Measurements from ENCODE around the gene RNF125. TPM values are rescaled to one million over a fixed set of nuclear protein-coding genes. Genes with fewer than 3 reads are reported as not detected.

RNF125 gene
- total RNA-seq = 10 to 100 TPM in 1 of 3 donors, 1 to 10 TPM in 2; 7.5 to 18.7 (median 8.9) TPM
- long read RNA-seq, donor 1, full-length matches to known transcripts = 10 of 13 reads
- long read RNA-seq, donor 1, partial matches to known transcripts = 1 of 13 reads
- long read RNA-seq, donor 1, other reads (novel, unspliced or antisense) = 2 of 13 reads
- long read RNA-seq, donor 2, full-length matches to known transcripts = 15 of 16 reads
- long read RNA-seq, donor 2, partial matches to known transcripts = 0 of 16 reads
- long read RNA-seq, donor 2, other reads (novel, unspliced or antisense) = 1 of 16 reads

GRCh38 chr18:32018331-32019250, at the start of gene RNF125:
Gene RNF125 (plus strand): TSS chr18:32018825. CDS start chr18:32018864, 39 bp downstream.
- intact Hi-C loops (cut with DNase I, micrococcal nuclease) = no loop called here
- Histone ChIP-seq H3K4me1 (ENCODE audit: low read depth) (peaks cover 11% of the 10 kb centered on the region), H3K9me3 (no peaks in the 10 kb centered on the region), H3K4me3 (peak within 1 kb of the TSS; percentile 33), H3K36me3 (ENCODE audit: low read depth) (no peaks in the 10 kb centered on the region)
- no peak for TF ChIP-seq CTCF (IDR thresholded peaks at IDR 0.05)
- DNase-seq = peak; percentile 84 to 91 (median 89)
- ATAC-seq = peak; percentile 88

- Histone ChIP-seq H3K36me3 (ENCODE audit: low read depth) (no peaks in the 10 kb centered on the region), H3K9me3 (peaks cover 20% of the 10 kb centered on the region), H3K4me3 (no peak overlapping the region), H3K4me1 (ENCODE audit: low read depth) (no peaks in the 10 kb centered on the region)
- ATAC-seq = no peak
- no peak for DNase-seq
- no peak for TF ChIP-seq CTCF (IDR thresholded peaks at IDR 0.05)
- intact Hi-C loops (cut with DNase I, micrococcal nuclease) = loop anchor here in 1 of 2 donors (10.0 kb wide), 1 partner anchor 416 kb away; no protein-coding TSS in a partner anchor
Observed at GRCh38 chr18:31970617-31971016, 48.0 kb upstream of the RNF125 start.

- no peaks in the 10 kb centered on the region for H3K36me3 ChIP-seq (ENCODE audit: low read depth)
- no peak overlapping the region for H3K4me3 ChIP-seq
- no peak for ATAC-seq
- H3K4me1 ChIP-seq (ENCODE audit: low read depth) = no peaks in the 10 kb centered on the region
- no peak for DNase-seq
- peaks cover 31% of the 10 kb centered on the region for H3K9me3 ChIP-seq
- intact Hi-C loops (cut with DNase I, micrococcal nuclease) = loop anchor here in 1 of 2 donors (10.0 kb wide), 1 partner anchor 419 kb away; no protein-coding TSS in a partner anchor
- TF ChIP-seq CTCF (IDR thresholded peaks at IDR 0.05) = no peak
Observed at GRCh38 chr18:31973929-31974546, 44.6 kb upstream of the RNF125 start.

GRCh38 chr18:31976242-31976641, 42.4 kb upstream of the RNF125 start:
- no peak for DNase-seq
- Histone ChIP-seq H3K36me3 (ENCODE audit: low read depth) (no peaks in the 10 kb centered on the region), H3K4me3 (no peak overlapping the region), H3K9me3 (peaks cover 35% of the 10 kb centered on the region), H3K4me1 (ENCODE audit: low read depth) (no peaks in the 10 kb centered on the region)
- TF ChIP-seq CTCF (IDR thresholded peaks at IDR 0.05) = no peak
- no peak for ATAC-seq
- intact Hi-C loops (cut with DNase I, micrococcal nuclease) = loop anchor here in 1 of 2 donors (10.0 kb wide), 1 partner anchor 421 kb away; no protein-coding TSS in a partner anchor

GRCh38 chr18:31977270-31977872, 41.3 kb upstream of the RNF125 start:
- H3K9me3 ChIP-seq = peaks cover 35% of the 10 kb centered on the region
- ATAC-seq (peak; percentile 40), DNase-seq (peak in 1 of 3 donors; percentile 17)
- intact Hi-C loops (cut with DNase I, micrococcal nuclease) = loop anchor here in 1 of 2 donors (10.0 kb wide), 1 partner anchor 423 kb away; no protein-coding TSS in a partner anchor
- H3K4me1 ChIP-seq (ENCODE audit: low read depth) = no peaks in the 10 kb centered on the region
- H3K4me3 ChIP-seq = no peak overlapping the region
- no peaks in the 10 kb centered on the region for H3K36me3 ChIP-seq (ENCODE audit: low read depth)
- peak; percentile 32 for TF ChIP-seq CTCF (IDR thresholded peaks at IDR 0.05)
